ENCODE results near the gene ZBTB12.

The ZBTB12 gene

GRCh38 chr6:31946370-31946885 lies 44.5 kb upstream of the ZBTB12 start:
- no peak for TF ChIP-seq CTCF (IDR thresholded peaks at IDR 0.05; ENCODE audit: low read depth, low read length)
- no peak overlapping the region for H3K4me3 ChIP-seq (ENCODE audit: low read depth, low read length)

- H3K4me3 ChIP-seq (ENCODE audit: low read depth, low read length): no peak within 1 kb of the TSS
- no peak for TF ChIP-seq CTCF (IDR thresholded peaks at IDR 0.05; ENCODE audit: low read depth, low read length)
Measured at GRCh38 chr6:31945507-31946369, 43.9 kb upstream of the ZBTB12 start, which contains the start of gene CFB. TSS of gene CFB (plus strand) at chr6:31946095. CDS start at chr6:31946222, 127 bp downstream.

GRCh38 chr6:31945154-31945506 lies 43.2 kb upstream of the ZBTB12 start:
- no peak for TF ChIP-seq CTCF (IDR thresholded peaks at IDR 0.05; ENCODE audit: low read depth, low read length)
- H3K4me3 ChIP-seq (ENCODE audit: low read depth, low read length): no peak overlapping the region

GRCh38 chr6:31943742-31944141 lies 41.9 kb upstream of the ZBTB12 start:
- no peak for TF ChIP-seq CTCF (IDR thresholded peaks at IDR 0.05; ENCODE audit: low read depth, low read length)

GRCh38 chr6:31940256-31940664 lies 38.4 kb upstream of the ZBTB12 start:
- H3K4me3 ChIP-seq (ENCODE audit: low read depth, low read length): no peak overlapping the region
- TF ChIP-seq CTCF (IDR thresholded peaks at IDR 0.05; ENCODE audit: low read depth, low read length): no peak

More at GRCh38 chr6:31943742-31944141, 41.9 kb upstream of the ZBTB12 start:
- no peak overlapping the region for H3K4me3 ChIP-seq (ENCODE audit: low read depth, low read length)

GRCh38 chr6:31935823-31936222 lies 33.9 kb upstream of the ZBTB12 start:
- H3K4me3 ChIP-seq (ENCODE audit: low read depth, low read length): no peak overlapping the region
- TF ChIP-seq CTCF (IDR thresholded peaks at IDR 0.05; ENCODE audit: low read depth, low read length): no peak

GRCh38 chr6:31935021-31935420 lies 33.1 kb upstream of the ZBTB12 start:
- no peak overlapping the region for H3K4me3 ChIP-seq (ENCODE audit: low read depth, low read length)
- TF ChIP-seq CTCF (IDR thresholded peaks at IDR 0.05; ENCODE audit: low read depth, low read length): no peak
